MCF 10A (cell line): ENCODE data around the gene TNFRSF14. TPM values are rescaled to one million over a fixed set of nuclear protein-coding genes. Genes with fewer than 3 reads are reported as not detected.

ENCODE experiments used
- BruUV-seq: library from RNA; stranded (reverse); fragments of 400-500 nt; replicated peaks from 2 replicates; lab custom pipeline; 2021; lab: Mats Ljungman, UMichigan
- CTCF ChIA-PET: fragments of 300-600 bp; sonication (Branson Sonifier 250); formaldehyde crosslinking; extraction: SDS; loops from one replicate; lab custom pipeline; 2021; ENCODE audit warnings: antibody characterized with exemption, inconsistent platforms; lab: Yijun Ruan, JAX
- POLR2A ChIA-PET: fragments of 300-600, 350-650 bp; sonication (Branson Sonifier 250); formaldehyde crosslinking; extraction: SDS; loops from one replicate; lab custom pipeline; 2020; ENCODE audit warnings: antibody characterized with exemption, inconsistent platforms; lab: Yijun Ruan, JAX
- DNase-seq: peaks from one replicate; pipeline ENCODE4 v3.0.0-alpha.2; 2018; ENCODE audit not compliant: unreplicated experiment
- H3K27ac Mint-ChIP-seq: one replicate; pipeline ENCODE4 v1.8.0; 2022; ENCODE audit warnings: mild to moderate bottlenecking, low read depth, mixed read lengths; ENCODE audit not compliant: unreplicated experiment
- H3K27me3 Mint-ChIP-seq: one replicate; pipeline ENCODE4 v1.8.0; 2022; ENCODE audit warnings: mixed read lengths; ENCODE audit not compliant: insufficient read depth, unreplicated experiment
- H3K36me3 Mint-ChIP-seq: one replicate; pipeline ENCODE4 v1.8.0; 2022; ENCODE audit warnings: mild to moderate bottlenecking, moderate library complexity, mixed read lengths; ENCODE audit not compliant: insufficient read depth, unreplicated experiment
- H3K4me1 Mint-ChIP-seq: one replicate; pipeline ENCODE4 v1.8.0; 2022; ENCODE audit warnings: mixed read lengths; ENCODE audit not compliant: insufficient read depth, unreplicated experiment
- H3K4me3 Mint-ChIP-seq: one replicate; pipeline ENCODE4 v1.8.0; 2022; ENCODE audit warnings: mild to moderate bottlenecking, moderate library complexity, mixed read lengths; ENCODE audit not compliant: unreplicated experiment
- H3K9me3 Mint-ChIP-seq: one replicate; pipeline ENCODE4 v1.8.0; 2022; ENCODE audit warnings: mixed read lengths; ENCODE audit not compliant: unreplicated experiment
- intact Hi-C: fragments of 100-400 bp; cut with micrococcal nuclease; formaldehyde crosslinking; loops from 2 replicates; pipeline ENCODE4 v1.14.1; 2022
- total RNA-seq: library from RNA; stranded (reverse); gene quantifications from 2 replicates; pipeline ENCODE4 v1.2.3, GENCODE V29; 2022
- TF ChIP-seq, protein P1 (sequence below): fragments of 200-600 bp; IDR thresholded peaks from one replicate; pipeline ENCODE4 v1.8.0; 2022; ENCODE audit warnings: antibody characterized with exemption, mild to moderate bottlenecking; ENCODE audit not compliant: unreplicated experiment

The TNFRSF14 gene
- total RNA-seq, 1 experiment from 2014 or later = 4.6 TPM

DNA sequence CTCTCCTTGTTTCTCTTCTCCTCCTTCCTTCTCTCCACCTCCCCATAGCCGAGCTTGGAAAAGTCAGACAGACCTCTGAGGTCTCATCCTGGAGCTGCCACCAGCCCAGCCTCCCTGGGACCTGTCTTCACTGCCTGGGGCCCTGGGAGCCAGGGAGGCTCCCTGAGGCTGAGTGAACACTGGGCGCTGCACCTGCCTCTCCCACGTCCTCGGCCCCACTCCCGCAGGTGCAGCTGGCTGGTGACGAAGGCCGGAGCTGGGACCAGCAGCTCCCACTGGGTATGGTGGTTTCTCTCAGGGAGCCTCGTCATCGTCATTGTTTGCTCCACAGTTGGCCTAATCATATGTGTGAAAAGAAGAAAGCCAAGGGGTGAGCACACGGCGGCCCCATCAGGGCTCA, 5.3 kb downstream of the TNFRSF14 start:
- no peak for DNase-seq
- ChIA-PET POLR2A (no interaction called here), CTCF (interaction anchor here (0.6 to 1.7 kb wide), 4 partner anchors 14 to 927 kb away, joined by 3 to 7 read pairs (median 3); no protein-coding TSS in a partner anchor)
- intact Hi-C loops = no loop called here
- TF ChIP-seq, protein P1, sequence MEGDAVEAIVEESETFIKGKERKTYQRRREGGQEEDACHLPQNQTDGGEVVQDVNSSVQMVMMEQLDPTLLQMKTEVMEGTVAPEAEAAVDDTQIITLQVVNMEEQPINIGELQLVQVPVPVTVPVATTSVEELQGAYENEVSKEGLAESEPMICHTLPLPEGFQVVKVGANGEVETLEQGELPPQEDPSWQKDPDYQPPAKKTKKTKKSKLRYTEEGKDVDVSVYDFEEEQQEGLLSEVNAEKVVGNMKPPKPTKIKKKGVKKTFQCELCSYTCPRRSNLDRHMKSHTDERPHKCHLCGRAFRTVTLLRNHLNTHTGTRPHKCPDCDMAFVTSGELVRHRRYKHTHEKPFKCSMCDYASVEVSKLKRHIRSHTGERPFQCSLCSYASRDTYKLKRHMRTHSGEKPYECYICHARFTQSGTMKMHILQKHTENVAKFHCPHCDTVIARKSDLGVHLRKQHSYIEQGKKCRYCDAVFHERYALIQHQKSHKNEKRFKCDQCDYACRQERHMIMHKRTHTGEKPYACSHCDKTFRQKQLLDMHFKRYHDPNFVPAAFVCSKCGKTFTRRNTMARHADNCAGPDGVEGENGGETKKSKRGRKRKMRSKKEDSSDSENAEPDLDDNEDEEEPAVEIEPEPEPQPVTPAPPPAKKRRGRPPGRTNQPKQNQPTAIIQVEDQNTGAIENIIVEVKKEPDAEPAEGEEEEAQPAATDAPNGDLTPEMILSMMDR = no peak
- peaks cover 2% of the 10 kb centered on the region for H3K4me1 Mint-ChIP-seq
- H3K9me3 Mint-ChIP-seq = no peaks in the 10 kb centered on the region
- no peak overlapping the region for H3K4me3 Mint-ChIP-seq
- no TSS peak for BruUV-seq
- no peaks in the 10 kb centered on the region for H3K36me3 Mint-ChIP-seq
- peak overlapping the region; percentile 52 for H3K27ac Mint-ChIP-seq
- H3K27me3 Mint-ChIP-seq = peaks cover 14% of the 10 kb centered on the region

DNA sequence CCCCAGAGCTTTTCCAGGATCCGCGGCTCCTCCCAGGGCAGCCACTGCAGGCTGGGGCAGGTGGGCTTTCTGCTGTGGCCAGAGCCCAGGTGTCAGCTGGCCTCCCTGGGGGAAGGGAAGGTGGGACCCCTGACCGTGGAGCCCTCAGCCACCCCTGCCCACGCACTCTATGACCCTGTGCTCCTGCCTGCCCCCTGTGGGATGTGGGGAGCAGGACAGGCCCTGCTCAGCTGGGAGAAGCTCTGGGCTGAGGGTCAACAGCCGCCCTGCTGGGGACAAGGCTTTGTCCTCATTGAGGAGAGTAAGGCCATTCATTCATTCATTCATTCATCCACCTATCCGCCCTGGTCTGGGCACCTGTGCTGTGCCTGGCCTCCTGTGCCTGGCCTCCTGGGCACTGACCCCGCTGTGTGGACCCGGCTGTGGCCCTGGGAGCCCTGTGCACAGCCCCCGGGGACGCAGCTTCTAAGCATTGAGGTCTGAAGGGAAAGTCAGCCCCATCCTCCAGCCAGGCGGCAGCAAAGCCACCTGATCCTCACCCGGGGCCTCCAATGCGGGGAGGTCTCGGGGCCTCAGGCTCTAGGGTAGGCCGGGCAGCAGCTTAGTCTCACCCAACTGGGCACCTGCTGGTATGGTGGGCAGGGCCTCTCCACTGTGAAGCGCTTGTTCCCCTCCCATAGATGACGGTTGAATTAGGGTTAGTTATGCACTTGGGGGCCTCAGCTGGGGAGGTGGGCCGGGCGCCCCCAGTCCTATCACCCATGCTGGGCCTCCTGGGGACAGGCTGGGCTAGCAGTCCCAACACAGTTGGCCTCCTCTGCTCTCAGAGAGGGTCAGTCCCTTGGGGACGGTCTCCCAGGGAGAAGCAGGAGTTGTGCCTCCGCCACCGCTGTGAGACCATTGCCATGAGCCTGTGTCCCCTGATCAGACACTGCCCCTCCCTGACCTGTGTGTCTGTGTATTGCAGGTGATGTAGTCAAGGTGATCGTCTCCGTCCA, 6.0 kb downstream of the TNFRSF14 start:
- intact Hi-C loops = no loop called here
- Mint-ChIP-seq H3K4me3 (no peak overlapping the region), H3K27me3 (peaks cover 14% of the 10 kb centered on the region), H3K9me3 (no peaks in the 10 kb centered on the region), H3K36me3 (no peaks in the 10 kb centered on the region), H3K27ac (no peak overlapping the region), H3K4me1 (no peaks in the 10 kb centered on the region)
- TF ChIP-seq, protein P1 = peak; percentile 40
- POLR2A ChIA-PET = no interaction called here
- no peak for DNase-seq
- CTCF ChIA-PET = interaction anchor here (0.6 to 1.7 kb wide), 2 partner anchors 15 to 172 kb away, joined by 3 to 7 read pairs; no protein-coding TSS in a partner anchor
- BruUV-seq = no TSS peak

DNA sequence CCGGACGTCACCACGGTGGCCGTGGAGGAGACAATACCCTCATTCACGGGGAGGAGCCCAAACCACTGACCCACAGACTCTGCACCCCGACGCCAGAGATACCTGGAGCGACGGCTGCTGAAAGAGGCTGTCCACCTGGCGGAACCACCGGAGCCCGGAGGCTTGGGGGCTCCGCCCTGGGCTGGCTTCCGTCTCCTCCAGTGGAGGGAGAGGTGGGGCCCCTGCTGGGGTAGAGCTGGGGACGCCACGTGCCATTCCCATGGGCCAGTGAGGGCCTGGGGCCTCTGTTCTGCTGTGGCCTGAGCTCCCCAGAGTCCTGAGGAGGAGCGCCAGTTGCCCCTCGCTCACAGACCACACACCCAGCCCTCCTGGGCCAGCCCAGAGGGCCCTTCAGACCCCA, 7.0 kb downstream of the TNFRSF14 start:
- POLR2A ChIA-PET = no interaction called here
- H3K27me3 Mint-ChIP-seq = peaks cover 14% of the 10 kb centered on the region

More for the DNA sequence above, 7.0 kb downstream of the TNFRSF14 start:
- no peak for DNase-seq
- TF ChIP-seq, protein P1 = no peak
- H3K9me3 Mint-ChIP-seq = no peaks in the 10 kb centered on the region
- no peaks in the 10 kb centered on the region for H3K4me1 Mint-ChIP-seq
- no peaks in the 10 kb centered on the region for H3K36me3 Mint-ChIP-seq
- intact Hi-C loops = no loop called here
- H3K27ac Mint-ChIP-seq = no peak overlapping the region
- CTCF ChIA-PET = no interaction called here
- no peak overlapping the region for H3K4me3 Mint-ChIP-seq
- no TSS peak for BruUV-seq
